ENCODE data around the gene UBALD1. TPM values are rescaled to one million over a fixed set of nuclear protein-coding genes. Genes with fewer than 3 reads are reported as not detected.

The UBALD1 gene
- polyA plus RNA-seq, 3 donors = 2.2 to 19.2 (median 2.8) TPM

DNA sequence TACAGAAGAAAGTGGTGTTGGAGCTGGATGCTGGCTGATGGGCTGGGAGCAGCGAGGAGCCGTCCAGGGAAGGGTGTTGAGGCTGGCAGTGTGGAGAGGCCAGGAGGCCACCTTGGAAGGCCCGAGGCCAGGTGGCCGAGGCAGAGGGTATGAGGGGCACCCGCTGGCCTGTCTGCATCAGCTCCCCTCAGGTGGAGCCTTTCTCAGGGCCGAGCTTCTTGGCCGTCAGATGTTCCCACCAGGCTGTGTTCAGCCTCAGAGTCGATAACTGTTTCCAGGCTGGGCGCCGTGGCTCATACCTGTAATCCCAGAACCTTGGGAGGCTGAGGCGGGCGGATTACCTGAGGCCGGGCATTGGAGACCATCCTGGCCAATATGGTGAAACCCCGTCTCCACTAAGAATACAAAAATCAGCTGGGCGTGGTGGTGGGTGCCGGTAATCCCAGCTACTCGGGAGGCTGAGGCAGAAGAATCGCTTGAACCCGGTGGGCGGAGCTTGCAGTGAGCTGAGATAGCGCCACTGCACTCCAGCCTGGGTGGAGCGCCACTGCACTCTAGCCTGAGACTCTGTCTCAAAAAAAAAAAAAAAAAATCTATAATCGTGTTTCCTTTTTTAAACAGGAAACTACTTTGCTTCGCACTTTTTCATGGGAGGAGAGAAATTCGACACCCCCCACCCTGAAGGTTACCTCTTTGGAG, 35.2 kb upstream of the UBALD1 start:
- Histone ChIP-seq H3K4me1 (ENCODE audit: control insufficient read depth in 1 of 2, insufficient read depth in 2 of 2, low read length in 2 of 2) (peaks cover 4 to 11% of the 10 kb centered on the region in 2 donors), H3K27me3 (ENCODE audit: control insufficient read depth in 2 of 2, insufficient read depth in 2 of 2, low read length in 2 of 2) (no peaks in the 10 kb centered on the region), H3K27ac (ENCODE audit: low read depth in 1 of 2, low read length in 2 of 2) (peak overlapping the region; percentile 6 to 44), H3K36me3 (replicated peaks in 1 of 2; ENCODE audit: control insufficient read depth in 1 of 2, insufficient read depth in 2 of 2, low read length in 2 of 2) (peaks cover 51 to 80% of the 10 kb centered on the region in 2 donors), H3K4me3 (replicated peaks in 1 of 3; ENCODE audit: low read depth in 2 of 3, low read length in 3 of 3) (no peak overlapping the region), H3K9me3 (replicated peaks in 1 of 2; ENCODE audit: control insufficient read depth in 1 of 2, insufficient read depth in 1 of 2, low read length in 2 of 2) (peaks cover 0 to 3% of the 10 kb centered on the region in 2 donors), H3K9ac (ENCODE audit: insufficient read depth, low read length, poor library complexity, severe bottlenecking) (no peak overlapping the region), H2AFZ (ENCODE audit: insufficient read depth, low read depth, low read length, poor library complexity, severe bottlenecking) (no peak overlapping the region), H3K79me2 (ENCODE audit: insufficient read depth, low read length) (peaks cover 62% of the 10 kb centered on the region), H4K20me1 (ENCODE audit: insufficient read depth, low read length) (peaks cover 89% of the 10 kb centered on the region), H3K4me2 (replicated peaks; ENCODE audit: extremely low read depth, low read length, poor library complexity, severe bottlenecking) (no peak overlapping the region)
- Mint-ChIP-seq H3K27me3 (ENCODE audit: low read depth in 3 of 3) (no peaks in the 10 kb centered on the region), H3K36me3 (peaks cover 56 to 89% of the 10 kb centered on the region in 2 donors), H3K4me3 (no peak overlapping the region), H3K4me1 (peaks cover 9% of the 10 kb centered on the region), H3K27ac (peak overlapping the region; percentile 60 to 76 (median 69)), H3K9me3 (no peaks in the 10 kb centered on the region)
- no peak for DNase-seq
- TF ChIP-seq, protein P1, sequence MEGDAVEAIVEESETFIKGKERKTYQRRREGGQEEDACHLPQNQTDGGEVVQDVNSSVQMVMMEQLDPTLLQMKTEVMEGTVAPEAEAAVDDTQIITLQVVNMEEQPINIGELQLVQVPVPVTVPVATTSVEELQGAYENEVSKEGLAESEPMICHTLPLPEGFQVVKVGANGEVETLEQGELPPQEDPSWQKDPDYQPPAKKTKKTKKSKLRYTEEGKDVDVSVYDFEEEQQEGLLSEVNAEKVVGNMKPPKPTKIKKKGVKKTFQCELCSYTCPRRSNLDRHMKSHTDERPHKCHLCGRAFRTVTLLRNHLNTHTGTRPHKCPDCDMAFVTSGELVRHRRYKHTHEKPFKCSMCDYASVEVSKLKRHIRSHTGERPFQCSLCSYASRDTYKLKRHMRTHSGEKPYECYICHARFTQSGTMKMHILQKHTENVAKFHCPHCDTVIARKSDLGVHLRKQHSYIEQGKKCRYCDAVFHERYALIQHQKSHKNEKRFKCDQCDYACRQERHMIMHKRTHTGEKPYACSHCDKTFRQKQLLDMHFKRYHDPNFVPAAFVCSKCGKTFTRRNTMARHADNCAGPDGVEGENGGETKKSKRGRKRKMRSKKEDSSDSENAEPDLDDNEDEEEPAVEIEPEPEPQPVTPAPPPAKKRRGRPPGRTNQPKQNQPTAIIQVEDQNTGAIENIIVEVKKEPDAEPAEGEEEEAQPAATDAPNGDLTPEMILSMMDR (IDR thresholded peaks at IDR 0.05) = no peak
- WGBS (ENCODE audit: insufficient coverage) = 98% methylated on average over 22 of the region's 25 CpGs
- intact Hi-C loops (cut with micrococcal nuclease) = loop anchor here in 1 of 2 donors (5.0 kb wide), 1 partner anchor 38 kb away; the partner anchor contains the start of gene UBALD1

DNA sequence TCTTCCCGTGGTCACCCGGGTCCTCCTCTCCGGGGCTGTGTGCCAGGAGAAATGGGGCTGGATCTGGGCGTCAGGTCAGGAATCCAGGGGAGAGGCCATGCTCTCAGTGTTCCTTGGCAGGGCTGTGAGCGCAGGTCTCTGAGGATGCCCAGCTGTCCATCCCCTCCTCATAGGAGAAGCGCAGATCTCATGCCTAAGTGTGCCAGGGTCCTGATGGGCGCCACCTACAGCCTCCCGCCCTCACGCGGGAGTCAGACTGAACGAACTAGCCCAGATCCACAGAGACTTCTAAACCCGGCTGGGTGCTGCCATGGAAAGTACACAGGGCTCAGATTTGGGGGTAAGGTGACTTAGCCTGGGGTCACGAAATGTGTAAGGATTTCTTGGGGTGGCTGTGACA, 34.2 kb upstream of the UBALD1 start:
- H3K36me3 Mint-ChIP-seq = peaks cover 47 to 81% of the 10 kb centered on the region in 2 donors
- no peak overlapping the region for H3K4me3 Mint-ChIP-seq
- H3K9me3 Mint-ChIP-seq = no peaks in the 10 kb centered on the region
- Histone ChIP-seq H3K27me3 (ENCODE audit: control insufficient read depth in 2 of 2, insufficient read depth in 2 of 2, low read length in 2 of 2) (no peaks in the 10 kb centered on the region), H2AFZ (ENCODE audit: insufficient read depth, low read depth, low read length, poor library complexity, severe bottlenecking) (no peak overlapping the region), H3K36me3 (replicated peaks in 1 of 2; ENCODE audit: control insufficient read depth in 1 of 2, insufficient read depth in 2 of 2, low read length in 2 of 2) (peaks cover 42 to 79% of the 10 kb centered on the region in 2 donors), H3K9me3 (replicated peaks in 1 of 2; ENCODE audit: control insufficient read depth in 1 of 2, insufficient read depth in 1 of 2, low read length in 2 of 2) (peaks cover 0 to 3% of the 10 kb centered on the region in 2 donors), H3K4me2 (replicated peaks; ENCODE audit: extremely low read depth, low read length, poor library complexity, severe bottlenecking) (no peak overlapping the region), H3K4me3 (replicated peaks in 1 of 3; ENCODE audit: low read depth in 2 of 3, low read length in 3 of 3) (no peak overlapping the region), H3K4me1 (ENCODE audit: control insufficient read depth in 1 of 2, insufficient read depth in 2 of 2, low read length in 2 of 2) (peaks cover 4 to 11% of the 10 kb centered on the region in 2 donors), H4K20me1 (ENCODE audit: insufficient read depth, low read length) (peaks cover 92% of the 10 kb centered on the region), H3K79me2 (ENCODE audit: insufficient read depth, low read length) (peaks cover 69% of the 10 kb centered on the region), H3K27ac (ENCODE audit: low read depth in 1 of 2, low read length in 2 of 2) (peak overlapping the region; percentile 6 to 44), H3K9ac (ENCODE audit: insufficient read depth, low read length, poor library complexity, severe bottlenecking) (no peak overlapping the region)
- WGBS (ENCODE audit: insufficient coverage) = 95% methylated on average over 12 of the region's 13 CpGs
- H3K4me1 Mint-ChIP-seq = peaks cover 9% of the 10 kb centered on the region
- intact Hi-C loops (cut with micrococcal nuclease) = no loop called here
- no peak for DNase-seq
- no peaks in the 10 kb centered on the region for H3K27me3 Mint-ChIP-seq (ENCODE audit: low read depth in 3 of 3)
- H3K27ac Mint-ChIP-seq = peak overlapping the region in 3 of 7 donors; percentile 19 to 89 (median 61)
- TF ChIP-seq, protein P1 (IDR thresholded peaks at IDR 0.05) = no peak

Data from CD14-positive monocyte (primary cell).